GM12864 (cell line): ENCODE data around the gene GUCY1B1.

Source experiments
- DNase-seq: peaks from one replicate; pipeline ENCODE4 v3.0.0-alpha.2; 2011; ENCODE audit warnings: low read depth
- H3K4me3 ChIP-seq: 2 replicates; pipeline ENCODE4 v1.5.1; 2011; ENCODE audit warnings: mild to moderate bottlenecking, low read depth, low read length, control low read depth
- TF ChIP-seq, protein P1 (sequence below): IDR thresholded peaks from 2 replicates; pipeline ENCODE4 v1.5.1; 2011; ENCODE audit warnings: low read depth, mild to moderate bottlenecking, moderate library complexity, low read length, control low read depth, inconsistent platforms; ENCODE audit errors: missing control alignments

GUCY1B1 gene

DNA sequence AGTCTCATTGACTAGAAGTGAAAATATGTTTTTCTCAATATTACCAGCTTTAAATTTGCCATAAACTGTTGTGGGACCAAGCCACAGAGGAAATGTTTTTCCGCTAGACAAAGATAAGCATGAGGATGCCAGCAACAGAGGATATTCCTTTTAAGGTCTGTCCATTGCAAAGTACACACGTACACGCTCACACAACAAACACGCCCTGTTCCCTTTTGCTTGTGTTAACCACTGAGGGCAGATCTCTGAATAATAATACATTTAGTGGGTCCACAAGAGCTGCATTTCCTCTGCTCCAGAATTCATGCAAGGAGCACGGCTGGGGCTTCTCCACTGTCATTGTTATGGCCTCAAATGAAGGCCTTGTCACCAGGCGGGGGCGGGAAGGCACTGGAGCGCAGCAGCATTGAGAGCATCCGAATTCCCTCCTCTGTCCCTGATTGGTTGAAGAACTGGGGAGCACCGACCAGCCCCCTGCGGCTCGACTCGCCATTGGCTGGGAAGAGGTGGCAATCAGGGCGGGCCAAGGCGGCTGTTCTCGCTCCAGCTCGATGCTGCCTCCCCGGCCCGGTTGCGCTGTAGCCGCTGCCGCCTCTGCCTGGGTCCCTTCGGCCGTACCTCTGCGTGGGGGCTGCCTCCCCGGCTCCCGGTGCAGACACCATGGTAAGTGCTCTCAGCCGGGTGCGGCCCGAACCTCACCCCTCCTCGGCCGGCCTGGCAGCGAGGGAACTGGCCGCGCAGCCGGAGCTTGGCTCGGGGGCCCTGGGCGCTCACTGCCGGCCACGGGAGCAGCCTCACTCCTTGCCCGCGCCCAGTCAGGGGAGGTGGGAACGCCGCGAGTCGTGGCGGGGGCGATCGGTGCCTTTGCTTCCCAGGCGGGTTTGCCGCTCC, at the start of gene GUCY1B1:
Gene GUCY1B1 (plus strand): TSS at position 541 of the 891 bp plus-strand sequence. CDS start 120 bp downstream, at position 661.
- peak; percentile 10 for DNase-seq
- TF ChIP-seq, protein P1, sequence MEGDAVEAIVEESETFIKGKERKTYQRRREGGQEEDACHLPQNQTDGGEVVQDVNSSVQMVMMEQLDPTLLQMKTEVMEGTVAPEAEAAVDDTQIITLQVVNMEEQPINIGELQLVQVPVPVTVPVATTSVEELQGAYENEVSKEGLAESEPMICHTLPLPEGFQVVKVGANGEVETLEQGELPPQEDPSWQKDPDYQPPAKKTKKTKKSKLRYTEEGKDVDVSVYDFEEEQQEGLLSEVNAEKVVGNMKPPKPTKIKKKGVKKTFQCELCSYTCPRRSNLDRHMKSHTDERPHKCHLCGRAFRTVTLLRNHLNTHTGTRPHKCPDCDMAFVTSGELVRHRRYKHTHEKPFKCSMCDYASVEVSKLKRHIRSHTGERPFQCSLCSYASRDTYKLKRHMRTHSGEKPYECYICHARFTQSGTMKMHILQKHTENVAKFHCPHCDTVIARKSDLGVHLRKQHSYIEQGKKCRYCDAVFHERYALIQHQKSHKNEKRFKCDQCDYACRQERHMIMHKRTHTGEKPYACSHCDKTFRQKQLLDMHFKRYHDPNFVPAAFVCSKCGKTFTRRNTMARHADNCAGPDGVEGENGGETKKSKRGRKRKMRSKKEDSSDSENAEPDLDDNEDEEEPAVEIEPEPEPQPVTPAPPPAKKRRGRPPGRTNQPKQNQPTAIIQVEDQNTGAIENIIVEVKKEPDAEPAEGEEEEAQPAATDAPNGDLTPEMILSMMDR: no peak
- H3K4me3 ChIP-seq: no peak within 1 kb of the TSS

DNA sequence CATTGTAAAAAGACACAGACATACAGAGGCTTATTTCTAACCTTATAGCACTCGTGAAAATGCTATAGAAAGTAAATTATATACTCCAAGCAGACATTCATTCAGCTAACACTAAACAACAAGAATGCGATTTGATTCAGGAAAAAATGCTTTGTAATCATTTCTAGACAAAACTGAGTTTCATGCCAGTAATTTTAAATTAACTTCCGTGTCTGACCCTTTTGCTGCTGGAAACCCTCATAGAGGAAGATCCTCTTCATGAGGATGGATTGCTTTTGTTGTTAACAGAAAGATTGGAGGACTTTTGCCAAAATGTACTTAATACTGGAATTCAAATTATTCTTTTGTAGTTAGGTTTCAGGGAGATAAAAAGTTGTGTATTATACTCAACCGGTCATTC, 48.9 kb upstream of the GUCY1B1 start:
- H3K4me3 ChIP-seq: no peak overlapping the region
- TF ChIP-seq, protein P1: no peak
- DNase-seq: no peak

DNA sequence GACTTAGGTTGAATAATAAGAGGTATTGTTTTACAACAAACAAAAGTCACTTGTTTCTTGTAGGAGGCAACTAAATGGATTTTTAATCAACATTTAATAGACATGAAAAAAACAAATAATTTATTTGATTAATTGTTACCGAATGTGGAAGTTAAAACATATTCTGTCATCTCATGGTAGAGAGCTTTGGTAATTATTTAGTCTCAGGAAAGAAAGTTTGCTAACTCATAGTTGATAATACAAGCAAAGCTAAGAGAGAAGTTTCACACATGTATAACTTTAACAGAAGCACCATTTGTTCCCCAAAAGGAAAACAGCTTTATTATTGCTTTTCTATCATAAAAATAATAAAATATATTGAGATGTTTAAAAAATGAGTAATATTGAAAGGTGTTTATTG, 47.3 kb upstream of the GUCY1B1 start:
- H3K4me3 ChIP-seq: no peak overlapping the region
- TF ChIP-seq, protein P1: no peak
- DNase-seq: no peak

DNA sequence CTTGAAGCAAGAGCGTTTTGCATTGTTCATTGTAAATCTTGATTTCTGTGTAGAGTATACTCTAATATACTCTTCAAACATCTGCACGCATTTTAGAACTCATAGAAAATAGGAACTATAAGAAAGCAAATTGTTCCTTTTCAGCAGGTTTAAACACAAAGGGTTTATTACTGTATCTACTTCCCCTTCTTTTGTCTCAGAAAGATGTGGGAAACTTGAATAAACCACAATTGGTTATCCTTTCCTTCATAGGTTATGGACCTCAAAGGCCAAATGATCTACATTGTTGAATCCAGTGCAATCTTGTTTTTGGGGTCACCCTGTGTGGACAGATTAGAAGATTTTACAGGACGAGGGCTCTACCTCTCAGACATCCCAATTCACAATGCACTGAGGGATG, 46.0 kb upstream of the GUCY1B1 start:
- DNase-seq: no peak
- TF ChIP-seq, protein P1: no peak
- H3K4me3 ChIP-seq: no peak overlapping the region

DNA sequence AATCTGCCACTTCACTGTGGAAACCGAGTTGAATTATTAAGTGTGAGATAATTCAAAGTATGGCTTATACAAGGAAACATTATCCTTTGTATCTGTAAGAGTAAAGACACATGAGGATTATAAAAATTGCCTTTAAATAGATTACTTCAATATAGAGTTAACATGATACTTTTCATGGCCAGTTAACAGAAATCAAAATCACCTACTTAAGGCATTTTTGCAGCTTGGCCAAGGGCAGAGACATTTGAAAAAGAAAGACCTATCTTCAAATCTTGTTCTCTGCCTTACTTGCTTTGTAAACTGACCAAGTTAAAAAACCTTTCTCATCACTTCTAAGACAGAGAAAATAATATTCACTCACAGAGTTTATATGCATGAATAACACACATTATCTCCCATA, 44.9 kb upstream of the GUCY1B1 start:
- no peak overlapping the region for H3K4me3 ChIP-seq
- DNase-seq: no peak
- TF ChIP-seq, protein P1: no peak

DNA sequence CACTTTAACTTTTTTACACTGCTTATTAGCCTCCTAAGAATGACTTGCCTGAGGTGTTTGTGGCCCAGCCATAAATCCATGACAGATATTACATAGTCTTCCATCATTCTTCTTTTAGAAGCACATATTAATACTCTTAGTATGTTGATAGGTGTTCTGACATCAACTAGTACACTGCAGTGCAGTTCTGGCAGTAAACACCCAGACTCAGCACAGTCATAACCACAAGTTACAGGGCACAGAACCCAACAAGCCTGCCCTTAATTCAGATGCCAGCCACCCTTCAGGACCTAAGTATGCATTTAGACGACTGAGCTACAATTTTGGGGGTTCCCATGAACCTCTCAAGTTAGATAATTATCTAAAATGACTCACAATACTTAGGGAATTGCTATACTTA, 36.5 kb upstream of the GUCY1B1 start:
- TF ChIP-seq, protein P1: no peak
- H3K4me3 ChIP-seq: no peak overlapping the region
- DNase-seq: no peak

DNA sequence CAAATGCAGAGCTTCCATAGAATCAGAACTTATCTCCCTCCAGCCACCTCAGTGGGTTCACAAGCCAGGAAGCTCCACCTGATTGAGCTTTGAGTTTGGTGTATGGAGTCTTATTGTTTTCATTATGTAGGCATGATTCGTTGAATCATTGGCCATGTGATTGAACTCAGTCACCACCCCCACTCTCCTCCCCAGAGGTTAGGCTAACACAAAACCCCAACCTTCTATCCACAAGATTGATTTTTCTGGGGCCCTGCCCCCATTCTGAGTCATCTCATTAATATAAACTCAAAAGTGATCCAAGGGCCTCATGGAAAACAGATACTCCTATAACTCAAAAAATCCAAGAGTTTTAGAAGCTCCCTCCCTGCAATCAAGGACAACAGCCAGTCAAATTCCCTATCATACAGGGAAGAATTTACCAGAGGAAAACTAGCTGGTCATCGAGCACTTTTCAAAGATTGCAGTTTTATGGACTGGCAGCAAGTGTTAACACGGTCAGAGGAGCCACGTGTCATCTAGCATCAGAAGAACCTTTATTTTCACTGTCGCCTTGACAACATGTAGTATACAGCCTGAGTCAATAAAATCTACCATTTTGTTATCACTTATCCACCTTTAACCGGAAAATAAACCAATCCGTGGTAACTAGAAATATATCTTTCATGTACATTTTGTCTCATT, 35.9 kb upstream of the GUCY1B1 start:
- DNase-seq: no peak
- no peak overlapping the region for H3K4me3 ChIP-seq
- TF ChIP-seq, protein P1: no peak
